Measurements from ENCODE around the gene ANXA7. TPM values are rescaled to one million over a fixed set of nuclear protein-coding genes. Genes with fewer than 3 reads are reported as not detected.
"Not testable (repeated sequence)": the region's sequence is repeated elsewhere in the genome, so short reads cannot be mapped to it uniquely, and the experiment has no call there.

The ANXA7 gene
- total RNA-seq, 2 donors from 2014 or later = 98.9 to 117 TPM

- DNase-seq (ENCODE audit: low spot score) = no peak
- intact Hi-C loops (cut with DNase I) = no loop called here
- no peaks in the 10 kb centered on the region for H3K4me1 ChIP-seq (replicated peaks)
- H3K27ac ChIP-seq = no peak overlapping the region
- TF ChIP-seq POLR2AphosphoS5 (IDR thresholded peaks at IDR 0.05) = no peak
- TF ChIP-seq CTCF (IDR thresholded peaks at IDR 0.05) = no peak
- no peak for TF ChIP-seq POLR2A (IDR thresholded peaks at IDR 0.05)
- 90% methylated on average over 3 of the region's 3 CpGs for WGBS
- no peaks in the 10 kb centered on the region for H3K9me3 ChIP-seq
- no peak overlapping the region for H3K4me3 ChIP-seq
- H3K36me3 ChIP-seq = no peaks in the 10 kb centered on the region
- H3K27me3 ChIP-seq (replicated peaks; ENCODE audit: insufficient read depth) = no peaks in the 10 kb centered on the region
Observed at GRCh38 chr10:73405556-73405955, 8.3 kb downstream of the ANXA7 start.

GRCh38 chr10:73404690-73405089 is 9.2 kb downstream of the ANXA7 start:
- H3K27ac ChIP-seq = no peak overlapping the region
- no peaks in the 10 kb centered on the region for H3K36me3 ChIP-seq
- H3K27me3 ChIP-seq (replicated peaks; ENCODE audit: insufficient read depth) = no peaks in the 10 kb centered on the region
- no peaks in the 10 kb centered on the region for H3K4me1 ChIP-seq (replicated peaks)
- H3K4me3 ChIP-seq = no peak overlapping the region
- H3K9me3 ChIP-seq = no peaks in the 10 kb centered on the region
- no peak for DNase-seq (ENCODE audit: low spot score)
- intact Hi-C loops (cut with DNase I) = no loop called here
- 92% methylated on average over 9 of the region's 9 CpGs for WGBS
- TF ChIP-seq POLR2AphosphoS5 (IDR thresholded peaks at IDR 0.05) (no peak), POLR2A (IDR thresholded peaks at IDR 0.05) (no peak), CTCF (IDR thresholded peaks at IDR 0.05) (no peak)

GRCh38 chr10:73401636-73402035 is 12.2 kb downstream of the ANXA7 start:
- no peaks in the 10 kb centered on the region for H3K9me3 ChIP-seq
- WGBS = 97% methylated on average over 6 of the region's 6 CpGs
- TF ChIP-seq POLR2AphosphoS5 (IDR thresholded peaks at IDR 0.05) (no peak), POLR2A (IDR thresholded peaks at IDR 0.05) (no peak), CTCF (IDR thresholded peaks at IDR 0.05) (no peak)
- H3K27ac ChIP-seq = no peak overlapping the region
- no peaks in the 10 kb centered on the region for H3K4me1 ChIP-seq (replicated peaks)
- no peaks in the 10 kb centered on the region for H3K27me3 ChIP-seq (replicated peaks; ENCODE audit: insufficient read depth)
- DNase-seq (ENCODE audit: low spot score) = no peak
- no peaks in the 10 kb centered on the region for H3K36me3 ChIP-seq
- no peak overlapping the region for H3K4me3 ChIP-seq
- intact Hi-C loops (cut with DNase I) = no loop called here

GRCh38 chr10:73399063-73399462 is 14.8 kb downstream of the ANXA7 start:
- Histone ChIP-seq H3K36me3 (peaks cover 0 to 2% of the 10 kb centered on the region in 2 donors), H3K9me3 (no peaks in the 10 kb centered on the region), H3K27ac (no peak overlapping the region), H3K27me3 (replicated peaks; ENCODE audit: insufficient read depth) (no peaks in the 10 kb centered on the region), H3K4me1 (replicated peaks) (no peaks in the 10 kb centered on the region), H3K4me3 (no peak overlapping the region)
- intact Hi-C loops (cut with DNase I) = no loop called here
- DNase-seq (ENCODE audit: low spot score) = no peak
- 80% methylated on average over 4 of the region's 4 CpGs for WGBS
- TF ChIP-seq POLR2AphosphoS5 (IDR thresholded peaks at IDR 0.05) (no peak), CTCF (IDR thresholded peaks at IDR 0.05) (no peak), POLR2A (IDR thresholded peaks at IDR 0.05) (no peak)

- H3K9me3 ChIP-seq = no peaks in the 10 kb centered on the region
- peaks cover 0 to 2% of the 10 kb centered on the region in 2 donors for H3K36me3 ChIP-seq
- no peaks in the 10 kb centered on the region for H3K4me1 ChIP-seq (replicated peaks)
- no peaks in the 10 kb centered on the region for H3K27me3 ChIP-seq (replicated peaks; ENCODE audit: insufficient read depth)
- WGBS = 98% methylated on average over 6 of the region's 6 CpGs
- no peak overlapping the region for H3K4me3 ChIP-seq
- H3K27ac ChIP-seq = no peak overlapping the region
- no peak for DNase-seq (ENCODE audit: low spot score)
- intact Hi-C loops (cut with DNase I) = no loop called here
- TF ChIP-seq CTCF (IDR thresholded peaks at IDR 0.05) = no peak
- TF ChIP-seq POLR2AphosphoS5 (IDR thresholded peaks at IDR 0.05) = no peak
- no peak for TF ChIP-seq POLR2A (IDR thresholded peaks at IDR 0.05)
Observed at GRCh38 chr10:73398024-73398423, 15.8 kb downstream of the ANXA7 start.

- DNase-seq (ENCODE audit: low spot score); H3K27me3 ChIP-seq (replicated peaks; ENCODE audit: insufficient read depth); H3K36me3 ChIP-seq; H3K4me1 ChIP-seq (replicated peaks); intact Hi-C loops (cut with DNase I); H3K4me3 ChIP-seq; H3K27ac ChIP-seq; H3K9me3 ChIP-seq: not testable (repeated sequence)
- WGBS = 98% methylated on average over 3 of the region's 4 CpGs
Observed at GRCh38 chr10:73394325-73394724, 19.5 kb downstream of the ANXA7 start.
